ENCODE measurements around the gene PAOX. TPM values are rescaled to one million over a fixed set of nuclear protein-coding genes. Genes with fewer than 3 reads are reported as not detected.

Gene PAOX
- total RNA-seq = 1 to 10 TPM; 2.3 to 6.2 TPM

GRCh38 chr10:133379152-133379800 is at the start of gene PAOX:
TSS of gene PAOX (plus strand) at chr10:133379262. CDS start at chr10:133379317, 55 bp downstream.

GRCh38 chr10:133336577-133337369 is 42.3 kb upstream of the PAOX start, which contains the start of gene CALY:
TSS of gene CALY (minus strand) at chr10:133336896. CDS start at chr10:133328989, 7,907 bp downstream.

DNA sequence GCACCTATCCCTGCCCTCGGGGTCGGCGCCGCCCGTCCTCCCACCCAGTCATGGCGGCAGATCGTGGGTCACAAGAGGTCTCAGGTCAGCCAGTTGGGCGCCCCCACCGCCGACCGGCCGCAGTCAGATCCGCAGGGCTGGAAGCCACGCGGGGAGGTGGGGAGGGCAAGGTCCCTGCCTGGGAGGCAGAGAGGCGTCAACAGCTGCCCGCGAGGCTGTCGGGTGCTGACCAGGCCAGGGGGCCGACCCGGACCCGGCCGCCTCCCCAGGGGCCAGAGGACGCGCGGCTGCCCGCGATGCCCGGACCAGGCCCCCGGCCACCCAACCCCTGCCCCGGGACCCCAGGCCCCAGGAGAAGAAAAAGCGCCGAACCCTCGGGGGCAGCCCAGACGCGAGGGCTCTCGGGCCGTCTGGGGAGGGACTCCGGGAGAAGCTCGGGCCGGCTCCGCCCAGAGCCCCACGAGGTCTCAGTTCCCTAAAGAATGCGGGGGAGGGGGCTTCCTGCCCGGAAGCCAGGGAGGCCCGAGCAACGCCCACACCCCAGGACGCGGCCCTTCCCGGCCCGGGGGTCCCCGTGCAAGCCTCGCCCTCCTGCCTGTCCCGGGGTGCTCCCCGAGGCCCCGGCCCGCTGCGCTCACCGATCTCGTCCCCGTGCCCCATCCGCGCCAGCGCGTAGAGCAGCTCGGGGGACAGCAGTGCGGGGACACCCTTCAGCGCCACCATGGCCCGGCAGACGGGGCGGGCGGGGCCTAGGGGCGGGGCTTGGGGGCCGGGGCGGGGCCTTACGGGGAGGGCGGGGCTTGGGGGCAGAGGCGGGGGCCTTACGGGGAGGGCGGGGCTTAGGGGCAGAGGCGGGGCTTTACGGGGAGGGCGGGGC is 21.5 kb upstream of the PAOX start, which contains the start of gene FUOM:
TSS of gene FUOM (minus strand) at position 735 of the 877 bp plus-strand sequence. CDS start at position 723, 12 bp downstream.

GRCh38 chr10:133373174-133374090 is 5.6 kb upstream of the PAOX start, which contains the start of gene ECHS1:
TSS of gene ECHS1 (minus strand) at chr10:133373354. CDS start at chr10:133373333, 21 bp downstream.

GRCh38 chr10:133394064-133394663 is 15.1 kb downstream of the PAOX start, which contains the start of gene MTG1:
TSS of gene MTG1 (plus strand) at chr10:133394157. CDS start at chr10:133394221, 64 bp downstream.

GRCh38 chr10:133424601-133425000 is 45.5 kb downstream of the PAOX start, which contains the start of gene SPRN:
TSS of gene SPRN (minus strand) at chr10:133424625. CDS start at chr10:133423681, 944 bp downstream.

Small RNA genes lying within 50 kb of the gene (small RNA-seq; reads per million reads assigned to genes)
- gene AL360181.4 = 0 reads per million in 2 donors
- gene BANF1P2 = 0 reads per million in 2 donors
- 0 to 0.34 reads per million in 2 donors for gene MIR3944

Other genes starting within 250 kb of the PAOX start
- gene KNDC1, start 219.0 kb upstream of the PAOX start, total RNA-seq = 1 to 10 TPM in 1 of 2 donors, under 1 TPM in 1; 0.67 to 1.0 TPM
- not detected for gene UTF1, start 149.0 kb upstream of the PAOX start, total RNA-seq
- gene VENTX, start 141.4 kb upstream of the PAOX start, total RNA-seq = not detected
- 1 to 10 TPM in 1 of 2 donors, under 1 TPM in 1; 0.33 to 1.0 TPM for gene ADAM8, start 102.4 kb upstream of the PAOX start, total RNA-seq
- gene TUBGCP2, start 70.4 kb upstream of the PAOX start, total RNA-seq = 10 to 100 TPM; 54.3 to 55.1 TPM
- gene ZNF511, start 70.3 kb upstream of the PAOX start, total RNA-seq = 10 to 100 TPM; 26.8 to 35.6 TPM
- gene CALY, start 42.4 kb upstream of the PAOX start, total RNA-seq = not detected
- gene PRAP1, start 31.9 kb upstream of the PAOX start, total RNA-seq = not detected
- gene FUOM, start 21.2 kb upstream of the PAOX start, total RNA-seq = 10 to 100 TPM; 14.8 to 15.3 TPM
- 10 to 100 TPM; 63.3 to 65.4 TPM for gene ECHS1, start 5.9 kb upstream of the PAOX start, total RNA-seq
- gene MTG1, start 14.9 kb downstream of the PAOX start, total RNA-seq = 10 to 100 TPM; 32.6 to 33.4 TPM
- under 1 TPM in 1 of 2 donors, not detected in 1; under 0.01 TPM for gene SPRN, start 45.4 kb downstream of the PAOX start, total RNA-seq
- gene SCART1, start 74.7 kb downstream of the PAOX start, total RNA-seq = 1 to 10 TPM; 1.0 to 2.0 TPM
- gene CYP2E1, start 148.1 kb downstream of the PAOX start, total RNA-seq = under 1 TPM in 1 of 2 donors, not detected in 1; 0.69 TPM
- gene SYCE1, start 186.3 kb downstream of the PAOX start, total RNA-seq = not detected
- not detected for gene FRG2B, start 247.5 kb downstream of the PAOX start, total RNA-seq

All from melanocyte of skin (primary cell).